Measurements from ENCODE around the gene POLE4.

POLE4 gene

GRCh38 chr2:75002007-75002406 lies 43.6 kb downstream of the POLE4 start:
- no peak for DNase-seq

GRCh38 chr2:75003276-75003675 lies 44.8 kb downstream of the POLE4 start:
- DNase-seq, result no peak

GRCh38 chr2:75003773-75004172 lies 45.3 kb downstream of the POLE4 start:
- no peak for DNase-seq

GRCh38 chr2:75006041-75006440 lies 47.6 kb downstream of the POLE4 start:
- no peak for DNase-seq

GRCh38 chr2:75007061-75007460 lies 48.6 kb downstream of the POLE4 start:
- DNase-seq, result no peak

- DNase-seq, result no peak
Measured at GRCh38 chr2:75007819-75008218, 49.4 kb downstream of the POLE4 start.

GRCh38 chr2:75010571-75010970 lies 52.1 kb downstream of the POLE4 start:
- DNase-seq, result no peak

- DNase-seq, result no peak
Measured at GRCh38 chr2:75012080-75012479, 53.6 kb downstream of the POLE4 start.

- DNase-seq, result no peak
Measured at GRCh38 chr2:75018162-75018561, 59.7 kb downstream of the POLE4 start.

All from activated CD4-positive, alpha-beta T cell treated with anti-CD3 and anti-CD28 coated beads, Interleukin-2, Interleukin-6, amounts not matched to agents 100 ng/mL and 50 ng/mL, durations not matched to agents 16 hours and 8 hours (primary cell).